ENCODE data around the gene DOLK.

GRCh38 chr9:128901379-128901778 is 46.0 kb downstream of the DOLK start:
- TF ChIP-seq POLR2AphosphoS5 (IDR thresholded peaks at IDR 0.05) (no peak), CTCF (IDR thresholded peaks at IDR 0.05) (no peak), POLR2A (IDR thresholded peaks at IDR 0.05) (no peak)

Data from suprapubic skin (tissue), 4 donors.